ENCODE data around the gene DHX58.
"Not testable (repeated sequence)": the region's sequence is repeated elsewhere in the genome, so short reads cannot be mapped to it uniquely, and the experiment has no call there.

The DHX58 gene

DNA sequence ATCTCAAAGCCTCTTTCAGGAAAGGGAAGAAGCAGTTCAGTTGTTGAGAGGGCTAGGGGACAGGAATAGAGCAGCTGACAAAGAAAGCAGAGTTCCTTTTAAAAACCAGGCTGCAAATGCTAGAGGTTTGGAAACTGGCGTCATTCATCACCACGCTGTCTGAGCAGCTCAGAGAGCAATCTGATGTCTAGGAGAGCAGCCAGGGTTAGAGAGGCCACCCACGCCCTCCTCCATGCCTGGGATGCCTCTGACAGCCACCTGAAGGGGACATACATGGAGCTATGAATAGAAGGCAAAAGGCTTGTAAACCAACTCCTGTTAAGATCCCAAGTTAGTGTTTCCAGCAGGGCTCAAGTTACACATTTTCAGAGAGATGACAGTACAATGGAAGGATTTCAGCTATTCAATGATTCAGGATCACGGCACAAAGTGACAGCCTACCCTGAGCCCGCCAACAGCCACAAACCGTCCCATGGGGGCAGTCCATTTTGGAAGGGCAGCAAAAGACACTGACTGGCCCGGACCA is 29.9 kb upstream of the DHX58 start:
- Histone ChIP-seq H2AFZ (ENCODE audit: low read length) (no peak overlapping the region), H3K4me1 (ENCODE audit: low read length) (no peaks in the 10 kb centered on the region), H3K36me3 (replicated peaks; ENCODE audit: insufficient read depth, low read length) (no peaks in the 10 kb centered on the region), H3K9me2 (replicated peaks; ENCODE audit: insufficient read depth, low read length) (no peaks in the 10 kb centered on the region), H3K4me2 (ENCODE audit: low read depth, low read length) (no peak overlapping the region), H3F3A (ENCODE audit: insufficient read depth, low read length) (no peaks in the 10 kb centered on the region), H4K20me1 (ENCODE audit: insufficient read depth, low read length) (peaks cover 3% of the 10 kb centered on the region; the same call in 1 of the 2 replicates), H3K9me3 (replicated peaks; ENCODE audit: insufficient read depth, low read length) (no peaks in the 10 kb centered on the region), H3K79me2 (ENCODE audit: low read length) (peaks cover 86% of the 10 kb centered on the region), H3K27me3 (replicated peaks; ENCODE audit: insufficient read depth, low read length) (no peaks in the 10 kb centered on the region), H3K27ac (ENCODE audit: low read length) (no peak overlapping the region), H3K9ac (ENCODE audit: low read length) (no peak overlapping the region), H3K4me3 (ENCODE audit: low read length) (no peak overlapping the region)
- TF ChIP-seq, protein P1, sequence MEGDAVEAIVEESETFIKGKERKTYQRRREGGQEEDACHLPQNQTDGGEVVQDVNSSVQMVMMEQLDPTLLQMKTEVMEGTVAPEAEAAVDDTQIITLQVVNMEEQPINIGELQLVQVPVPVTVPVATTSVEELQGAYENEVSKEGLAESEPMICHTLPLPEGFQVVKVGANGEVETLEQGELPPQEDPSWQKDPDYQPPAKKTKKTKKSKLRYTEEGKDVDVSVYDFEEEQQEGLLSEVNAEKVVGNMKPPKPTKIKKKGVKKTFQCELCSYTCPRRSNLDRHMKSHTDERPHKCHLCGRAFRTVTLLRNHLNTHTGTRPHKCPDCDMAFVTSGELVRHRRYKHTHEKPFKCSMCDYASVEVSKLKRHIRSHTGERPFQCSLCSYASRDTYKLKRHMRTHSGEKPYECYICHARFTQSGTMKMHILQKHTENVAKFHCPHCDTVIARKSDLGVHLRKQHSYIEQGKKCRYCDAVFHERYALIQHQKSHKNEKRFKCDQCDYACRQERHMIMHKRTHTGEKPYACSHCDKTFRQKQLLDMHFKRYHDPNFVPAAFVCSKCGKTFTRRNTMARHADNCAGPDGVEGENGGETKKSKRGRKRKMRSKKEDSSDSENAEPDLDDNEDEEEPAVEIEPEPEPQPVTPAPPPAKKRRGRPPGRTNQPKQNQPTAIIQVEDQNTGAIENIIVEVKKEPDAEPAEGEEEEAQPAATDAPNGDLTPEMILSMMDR (IDR thresholded peaks at IDR 0.05; ENCODE audit: low read length): no peak
- no peak for TF ChIP-seq EZH2phosphoT487 (IDR thresholded peaks at IDR 0.05; ENCODE audit: low read length)
- TF ChIP-seq EZH2 (optimal IDR thresholded peaks at IDR 0.05; ENCODE audit: low read depth, low read length): no peak
- DNase-seq: no peak

DNA sequence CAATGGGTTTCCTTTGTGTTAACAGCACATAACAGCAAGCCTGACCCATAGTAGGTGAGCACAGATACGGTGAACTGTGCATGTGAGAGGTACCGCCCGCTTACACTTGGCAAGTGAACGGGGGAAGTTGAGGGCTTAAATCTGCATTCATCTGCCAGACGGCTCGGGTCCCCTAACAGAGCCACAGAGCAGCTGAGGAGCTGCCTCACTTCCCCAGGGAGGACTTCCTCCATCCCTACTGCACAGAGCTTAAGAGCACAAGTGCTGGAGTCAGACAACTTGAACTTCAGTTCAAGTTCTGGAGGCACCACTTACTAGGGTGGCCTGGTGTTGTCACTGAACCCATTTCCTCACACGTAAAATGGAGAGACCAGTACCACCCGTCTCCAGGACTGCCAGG is 28.9 kb upstream of the DHX58 start:
- no peaks in the 10 kb centered on the region for H3K9me3 ChIP-seq (replicated peaks; ENCODE audit: insufficient read depth, low read length)
- peaks cover 3% of the 10 kb centered on the region; the same call in 1 of the 2 replicates for H4K20me1 ChIP-seq (ENCODE audit: insufficient read depth, low read length)
- H3K4me2 ChIP-seq (ENCODE audit: low read depth, low read length): no peak overlapping the region
- no peak overlapping the region for H3K4me3 ChIP-seq (ENCODE audit: low read length)
- no peaks in the 10 kb centered on the region for H3K4me1 ChIP-seq (ENCODE audit: low read length)
- no peak for DNase-seq
- TF ChIP-seq EZH2phosphoT487 (IDR thresholded peaks at IDR 0.05; ENCODE audit: low read length): no peak
- TF ChIP-seq, protein P1 (IDR thresholded peaks at IDR 0.05; ENCODE audit: low read length): no peak
- no peak for TF ChIP-seq EZH2 (optimal IDR thresholded peaks at IDR 0.05; ENCODE audit: low read depth, low read length)
- no peak overlapping the region for H3K9ac ChIP-seq (ENCODE audit: low read length)
- H3K79me2 ChIP-seq (ENCODE audit: low read length): peaks cover 86% of the 10 kb centered on the region
- no peaks in the 10 kb centered on the region for H3F3A ChIP-seq (ENCODE audit: insufficient read depth, low read length)
- H3K27ac ChIP-seq (ENCODE audit: low read length): no peak overlapping the region
- H2AFZ ChIP-seq (ENCODE audit: low read length): no peak overlapping the region
- H3K36me3 ChIP-seq (replicated peaks; ENCODE audit: insufficient read depth, low read length): no peaks in the 10 kb centered on the region
- no peaks in the 10 kb centered on the region for H3K27me3 ChIP-seq (replicated peaks; ENCODE audit: insufficient read depth, low read length)
- H3K9me2 ChIP-seq (replicated peaks; ENCODE audit: insufficient read depth, low read length): no peaks in the 10 kb centered on the region

DNA sequence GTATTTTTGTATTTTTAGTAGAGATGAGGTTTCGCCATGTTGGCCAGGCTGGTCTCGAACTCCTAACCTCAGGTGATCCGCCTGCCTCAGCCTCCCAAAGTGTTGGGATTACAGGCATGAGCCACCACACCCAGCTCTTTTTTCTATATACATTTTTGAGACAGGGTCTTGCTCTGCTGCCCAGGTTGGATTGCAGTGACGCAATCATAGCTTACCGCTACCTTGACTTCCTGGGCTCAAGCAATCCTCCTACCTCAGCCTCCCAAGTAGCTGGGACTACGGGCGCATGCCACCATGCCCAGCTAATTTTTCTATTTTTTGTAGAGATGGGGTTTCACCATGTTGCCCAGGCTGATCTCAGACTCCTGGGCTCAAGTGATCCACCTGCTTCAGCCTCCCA is 28.2 kb upstream of the DHX58 start:
- H2AFZ ChIP-seq (ENCODE audit: low read length); H3K9me2 ChIP-seq (replicated peaks; ENCODE audit: insufficient read depth, low read length); H3K9ac ChIP-seq (ENCODE audit: low read length); H3K9me3 ChIP-seq (replicated peaks; ENCODE audit: insufficient read depth, low read length); H3F3A ChIP-seq (ENCODE audit: insufficient read depth, low read length); H3K4me3 ChIP-seq (ENCODE audit: low read length); H3K36me3 ChIP-seq (replicated peaks; ENCODE audit: insufficient read depth, low read length); H3K27me3 ChIP-seq (replicated peaks; ENCODE audit: insufficient read depth, low read length); H4K20me1 ChIP-seq (ENCODE audit: insufficient read depth, low read length); DNase-seq; H3K4me1 ChIP-seq (ENCODE audit: low read length); H3K4me2 ChIP-seq (ENCODE audit: low read depth, low read length); H3K27ac ChIP-seq (ENCODE audit: low read length): not testable (repeated sequence)
- peaks cover 88% of the 10 kb centered on the region for H3K79me2 ChIP-seq (ENCODE audit: low read length)

DNA sequence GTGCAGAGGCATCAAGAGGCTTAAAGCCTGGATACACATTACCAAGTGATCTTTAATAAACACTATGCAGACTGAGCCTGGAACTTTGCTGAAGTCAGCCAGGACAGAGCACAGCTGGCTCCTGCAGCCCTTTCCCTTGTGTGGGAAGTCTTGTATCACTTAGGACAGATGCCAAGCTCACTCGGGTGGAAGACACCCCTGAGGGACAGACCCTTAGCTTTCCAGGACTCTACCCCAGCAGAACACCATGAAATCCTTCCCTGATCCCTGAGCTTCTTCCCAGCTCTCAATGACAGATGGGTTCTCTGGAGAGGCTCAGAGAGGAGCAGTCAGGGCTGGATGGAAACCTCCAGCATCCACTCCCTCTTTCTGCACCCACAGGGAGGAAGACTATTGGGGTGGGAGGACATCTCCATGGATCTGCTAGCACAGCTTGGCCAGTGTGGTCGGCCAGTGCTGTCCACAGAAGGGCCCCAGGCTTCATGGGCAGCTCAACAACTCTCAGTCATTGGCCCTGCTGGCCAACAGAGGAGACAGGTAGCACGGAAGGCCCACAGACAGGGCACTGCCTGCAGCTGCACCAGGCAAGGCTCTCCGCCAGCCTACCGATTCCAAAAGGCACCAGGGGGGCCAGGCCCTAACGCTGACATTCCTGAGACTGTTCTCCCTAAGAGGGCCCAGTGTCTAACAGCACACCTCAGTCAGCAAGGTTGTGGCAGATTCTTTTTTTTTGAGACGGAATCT is 26.4 kb upstream of the DHX58 start:
- Histone ChIP-seq H3K4me1 (ENCODE audit: low read length) (peaks cover 7% of the 10 kb centered on the region), H3K79me2 (ENCODE audit: low read length) (peaks cover 90% of the 10 kb centered on the region), H3K4me3 (ENCODE audit: low read length) (no peak overlapping the region), H3K9me2 (replicated peaks; ENCODE audit: insufficient read depth, low read length) (no peaks in the 10 kb centered on the region), H4K20me1 (ENCODE audit: insufficient read depth, low read length) (peaks cover 3% of the 10 kb centered on the region; the same call in 1 of the 2 replicates), H3K27me3 (replicated peaks; ENCODE audit: insufficient read depth, low read length) (no peaks in the 10 kb centered on the region), H3K36me3 (replicated peaks; ENCODE audit: insufficient read depth, low read length) (no peaks in the 10 kb centered on the region), H2AFZ (ENCODE audit: low read length) (no peak overlapping the region), H3K9me3 (replicated peaks; ENCODE audit: insufficient read depth, low read length) (no peaks in the 10 kb centered on the region), H3K9ac (ENCODE audit: low read length) (no peak overlapping the region), H3K4me2 (ENCODE audit: low read depth, low read length) (no peak overlapping the region), H3K27ac (ENCODE audit: low read length) (no peak overlapping the region), H3F3A (ENCODE audit: insufficient read depth, low read length) (peaks cover 4% of the 10 kb centered on the region; the same call in 1 of the 2 replicates)
- TF ChIP-seq, protein P1 (IDR thresholded peaks at IDR 0.05; ENCODE audit: low read length): no peak
- TF ChIP-seq EZH2 (optimal IDR thresholded peaks at IDR 0.05; ENCODE audit: low read depth, low read length) (no peak), EZH2phosphoT487 (IDR thresholded peaks at IDR 0.05; ENCODE audit: low read length) (no peak)
- DNase-seq: no peak
